ENCODE data around the gene APBB2.
"Not testable (repeated sequence)": the region's sequence is repeated elsewhere in the genome, so short reads cannot be mapped to it uniquely, and the experiment has no call there.

The APBB2 gene

GRCh38 chr4:41060352-41061334 lies 153.7 kb downstream of the APBB2 start:
- Histone ChIP-seq H3K4me1 (ENCODE audit: control insufficient read depth in 1 of 2, insufficient read depth in 2 of 2, low read length in 2 of 2) (peaks cover 6 to 13% of the 10 kb centered on the region in 2 experiments), H2BK12ac (ENCODE audit: low read length) (no peak overlapping the region), H3K36me3 (ENCODE audit: control insufficient read depth in 1 of 2, insufficient read depth in 2 of 2, low read length in 2 of 2) (peaks cover 0 to 3% of the 10 kb centered on the region in 2 experiments), H4K12ac (ENCODE audit: low read depth, low read length) (no peak overlapping the region), H3K4me3 (ENCODE audit: low read depth, low read length) (no peak overlapping the region), H3K18ac (ENCODE audit: low read length) (peak overlapping the region; percentile 23), H2BK120ac (ENCODE audit: insufficient read depth, low read length, poor library complexity) (no peak overlapping the region), H3K4me2 (ENCODE audit: low read length) (no peak overlapping the region), H4K8ac (ENCODE audit: low read depth, low read length) (no peak overlapping the region), H3K79me2 (ENCODE audit: control insufficient read depth, insufficient read depth, low read length, poor library complexity) (peaks cover 1% of the 10 kb centered on the region), H2BK5ac (ENCODE audit: low read depth, low read length, poor library complexity) (no peak overlapping the region), H3K9me3 (ENCODE audit: insufficient read depth, low read depth, low read length) (no peaks in the 10 kb centered on the region), H3K14ac (ENCODE audit: low read length) (no peak overlapping the region), H2AFZ (ENCODE audit: insufficient read depth, low read length, poor library complexity) (no peak overlapping the region), H3K23ac (ENCODE audit: low read length) (no peak overlapping the region), H3K27me3 (ENCODE audit: insufficient read depth, low read length) (no peaks in the 10 kb centered on the region), H2AK5ac (ENCODE audit: low read length) (no peak overlapping the region), H3K79me1 (ENCODE audit: low read length) (no peaks in the 10 kb centered on the region), H3K4ac (ENCODE audit: low read depth, low read length) (no peak overlapping the region), H3K27ac (ENCODE audit: low read depth, low read length) (no peak overlapping the region), H3K9ac (ENCODE audit: low read length) (no peak overlapping the region), H4K91ac (ENCODE audit: low read depth, low read length) (no peak overlapping the region)
- WGBS (ENCODE audit: extremely low coverage, insufficient coverage, insufficient read length): no CpG with 5 or more reads among the region's 12 CpGs
- no peak for DNase-seq

DNA sequence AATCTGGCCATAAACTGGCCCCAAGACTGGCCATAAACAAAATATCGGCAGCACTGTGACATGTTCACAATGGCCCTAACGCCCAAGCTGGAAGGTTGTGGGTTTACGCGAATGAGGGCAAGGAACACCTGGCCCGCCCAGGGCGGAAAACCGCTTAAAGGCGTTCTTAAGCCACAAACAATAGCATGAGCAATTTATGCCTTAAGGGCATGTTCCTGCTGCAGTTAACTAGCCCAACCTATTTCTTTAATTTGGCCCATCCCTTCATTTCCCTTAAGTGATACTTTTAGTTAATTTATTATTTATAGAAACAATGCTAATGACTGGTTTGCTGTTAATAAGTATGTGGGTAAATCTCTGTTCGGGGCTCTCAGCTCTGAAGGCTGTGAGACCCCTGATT lies 154.9 kb downstream of the APBB2 start:
- not testable (repeated sequence) for H3K79me1 ChIP-seq (ENCODE audit: low read length); H3K14ac ChIP-seq (ENCODE audit: low read length); H2BK12ac ChIP-seq (ENCODE audit: low read length); H3K9ac ChIP-seq (ENCODE audit: low read length); H2BK5ac ChIP-seq (ENCODE audit: low read depth, low read length, poor library complexity); H4K12ac ChIP-seq (ENCODE audit: low read depth, low read length); H2AFZ ChIP-seq (ENCODE audit: insufficient read depth, low read length, poor library complexity); H3K27me3 ChIP-seq (ENCODE audit: insufficient read depth, low read length); H3K4ac ChIP-seq (ENCODE audit: low read depth, low read length); H2BK120ac ChIP-seq (ENCODE audit: insufficient read depth, low read length, poor library complexity); H4K91ac ChIP-seq (ENCODE audit: low read depth, low read length); H3K9me3 ChIP-seq (ENCODE audit: insufficient read depth, low read depth, low read length); H3K18ac ChIP-seq (ENCODE audit: low read length); H2AK5ac ChIP-seq (ENCODE audit: low read length); H3K27ac ChIP-seq (ENCODE audit: low read depth, low read length); H3K79me2 ChIP-seq (ENCODE audit: control insufficient read depth, insufficient read depth, low read length, poor library complexity); H4K8ac ChIP-seq (ENCODE audit: low read depth, low read length); H3K36me3 ChIP-seq (ENCODE audit: control insufficient read depth in 1 of 2, insufficient read depth in 2 of 2, low read length in 2 of 2); H3K4me2 ChIP-seq (ENCODE audit: low read length); H3K4me3 ChIP-seq (ENCODE audit: low read depth, low read length); H3K23ac ChIP-seq (ENCODE audit: low read length)
- H3K4me1 ChIP-seq (ENCODE audit: control insufficient read depth in 1 of 2, insufficient read depth in 2 of 2, low read length in 2 of 2): peaks cover 6 to 13% of the 10 kb centered on the region in 2 experiments
- no CpG with 5 or more reads among the region's 9 CpGs for WGBS (ENCODE audit: extremely low coverage, insufficient coverage, insufficient read length)
- peak in 1 of 2 donors; percentile 25 for DNase-seq

DNA sequence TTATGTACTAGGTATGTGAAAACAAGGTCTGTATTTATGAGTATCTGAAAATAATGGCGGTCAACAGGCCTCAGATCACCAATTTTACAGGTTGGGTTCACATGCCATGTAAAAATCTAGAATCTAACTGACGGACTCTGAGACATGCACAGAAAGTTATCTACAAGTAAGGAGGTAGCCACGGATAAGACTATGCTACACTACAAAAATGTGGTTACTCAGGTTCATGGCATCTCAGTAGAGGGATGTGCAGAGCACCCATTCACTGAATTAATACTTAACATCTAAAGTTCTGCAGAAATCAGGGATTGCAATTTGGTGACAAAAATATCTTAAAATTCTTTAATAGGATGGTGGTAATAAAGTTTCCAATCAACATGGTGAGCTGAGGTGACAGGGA lies 155.9 kb downstream of the APBB2 start:
- Histone ChIP-seq H2BK5ac (ENCODE audit: low read depth, low read length, poor library complexity) (no peak overlapping the region), H3K4me3 (ENCODE audit: low read depth, low read length) (no peak overlapping the region), H2AK5ac (ENCODE audit: low read length) (no peak overlapping the region), H3K27ac (ENCODE audit: low read depth, low read length) (no peak overlapping the region), H3K4me1 (ENCODE audit: control insufficient read depth in 1 of 2, insufficient read depth in 2 of 2, low read length in 2 of 2) (peaks cover 6 to 13% of the 10 kb centered on the region in 2 experiments), H3K9me3 (ENCODE audit: insufficient read depth, low read depth, low read length) (no peaks in the 10 kb centered on the region), H3K36me3 (ENCODE audit: control insufficient read depth in 1 of 2, insufficient read depth in 2 of 2, low read length in 2 of 2) (no peaks in the 10 kb centered on the region), H3K27me3 (ENCODE audit: insufficient read depth, low read length) (no peaks in the 10 kb centered on the region), H4K91ac (ENCODE audit: low read depth, low read length) (no peak overlapping the region), H3K14ac (ENCODE audit: low read length) (no peak overlapping the region), H4K8ac (ENCODE audit: low read depth, low read length) (no peak overlapping the region), H2BK12ac (ENCODE audit: low read length) (no peak overlapping the region), H3K4ac (ENCODE audit: low read depth, low read length) (no peak overlapping the region), H3K9ac (ENCODE audit: low read length) (no peak overlapping the region), H3K23ac (ENCODE audit: low read length) (no peak overlapping the region), H3K4me2 (ENCODE audit: low read length) (no peak overlapping the region), H3K18ac (ENCODE audit: low read length) (no peak overlapping the region), H3K79me1 (ENCODE audit: low read length) (no peaks in the 10 kb centered on the region), H2AFZ (ENCODE audit: insufficient read depth, low read length, poor library complexity) (no peak overlapping the region), H2BK120ac (ENCODE audit: insufficient read depth, low read length, poor library complexity) (no peak overlapping the region), H3K79me2 (ENCODE audit: control insufficient read depth, insufficient read depth, low read length, poor library complexity) (peaks cover 1% of the 10 kb centered on the region), H4K12ac (ENCODE audit: low read depth, low read length) (no peak overlapping the region)
- WGBS (ENCODE audit: extremely low coverage, insufficient coverage, insufficient read length): no CpG with 5 or more reads among the region's 3 CpGs
- peak in 1 of 2 donors; percentile 59 for DNase-seq

GRCh38 chr4:41057467-41057866 lies 156.9 kb downstream of the APBB2 start:
- H3K9me3 ChIP-seq (ENCODE audit: insufficient read depth, low read depth, low read length): no peaks in the 10 kb centered on the region

More at GRCh38 chr4:41057467-41057866, 156.9 kb downstream of the APBB2 start:
- Histone ChIP-seq H3K4me2 (ENCODE audit: low read length) (no peak overlapping the region), H4K12ac (ENCODE audit: low read depth, low read length) (no peak overlapping the region), H2BK12ac (ENCODE audit: low read length) (no peak overlapping the region), H3K23ac (ENCODE audit: low read length) (no peak overlapping the region), H2BK120ac (ENCODE audit: insufficient read depth, low read length, poor library complexity) (no peak overlapping the region), H3K79me1 (ENCODE audit: low read length) (no peaks in the 10 kb centered on the region), H3K9ac (ENCODE audit: low read length) (no peak overlapping the region), H3K27ac (ENCODE audit: low read depth, low read length) (no peak overlapping the region), H2AFZ (ENCODE audit: insufficient read depth, low read length, poor library complexity) (no peak overlapping the region), H3K4ac (ENCODE audit: low read depth, low read length) (no peak overlapping the region), H3K27me3 (ENCODE audit: insufficient read depth, low read length) (no peaks in the 10 kb centered on the region), H3K36me3 (ENCODE audit: control insufficient read depth in 1 of 2, insufficient read depth in 2 of 2, low read length in 2 of 2) (no peaks in the 10 kb centered on the region), H4K91ac (ENCODE audit: low read depth, low read length) (no peak overlapping the region), H4K8ac (ENCODE audit: low read depth, low read length) (no peak overlapping the region), H3K18ac (ENCODE audit: low read length) (no peak overlapping the region), H2AK5ac (ENCODE audit: low read length) (no peak overlapping the region), H3K4me3 (ENCODE audit: low read depth, low read length) (no peak overlapping the region), H2BK5ac (ENCODE audit: low read depth, low read length, poor library complexity) (no peak overlapping the region), H3K14ac (ENCODE audit: low read length) (no peak overlapping the region), H3K79me2 (ENCODE audit: control insufficient read depth, insufficient read depth, low read length, poor library complexity) (peaks cover under 1% of the 10 kb centered on the region), H3K4me1 (ENCODE audit: control insufficient read depth in 1 of 2, insufficient read depth in 2 of 2, low read length in 2 of 2) (peaks cover 5 to 11% of the 10 kb centered on the region in 2 experiments)
- DNase-seq: no peak
- no CpG with 5 or more reads among the region's 3 CpGs for WGBS (ENCODE audit: extremely low coverage, insufficient coverage, insufficient read length)
